ENCODE results near the gene RNF31.
"Not testable (repeated sequence)": the region's sequence is repeated elsewhere in the genome, so short reads cannot be mapped to it uniquely, and the experiment has no call there.

The RNF31 gene

DNA sequence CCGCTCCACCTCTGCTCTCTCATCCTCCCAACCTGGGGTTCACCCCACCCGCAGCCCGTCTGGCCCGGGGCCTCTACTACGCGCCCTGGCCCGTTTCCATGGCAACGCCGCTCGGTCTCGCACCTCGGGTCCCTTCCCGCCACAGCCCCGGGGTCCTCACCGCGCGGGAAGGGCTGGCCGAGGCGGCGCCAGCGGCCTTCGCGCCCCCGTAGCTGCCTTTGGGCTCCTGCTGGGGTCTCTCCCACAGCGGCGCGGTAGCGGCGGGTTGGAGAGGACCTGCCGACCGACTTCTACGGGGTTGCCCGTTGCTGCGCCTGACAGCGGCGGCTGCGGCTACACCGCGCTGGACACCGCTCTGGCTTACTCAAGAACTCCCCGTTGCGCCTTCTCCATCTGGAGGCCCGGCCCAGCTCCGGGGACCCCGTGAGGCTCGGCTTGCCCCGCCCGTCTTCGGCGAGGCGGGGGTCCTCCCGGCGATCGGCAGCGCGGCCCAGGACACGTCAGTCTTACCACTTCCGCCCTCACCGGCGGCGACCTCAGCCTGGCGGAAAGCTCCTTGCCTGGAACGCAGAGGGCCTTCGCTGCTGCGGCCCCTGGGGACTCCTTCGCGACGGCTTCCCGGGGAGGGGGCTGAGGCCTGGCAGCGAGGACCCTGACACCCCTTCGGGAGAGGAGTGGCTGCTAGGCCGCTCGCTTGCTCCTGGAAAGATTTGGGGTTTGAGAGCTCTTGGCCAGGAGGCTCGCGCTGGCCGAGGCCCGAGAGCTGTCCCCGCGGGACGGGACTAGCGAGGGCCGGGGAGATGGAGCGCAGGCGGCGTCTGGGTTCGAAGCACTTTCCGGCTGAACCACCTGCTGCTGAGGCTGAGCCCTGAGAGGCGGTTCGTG is 48.1 kb downstream of the RNF31 start, which contains the start of gene TM9SF1:
TM9SF1 (minus strand) TSS at position 256 of the 885 bp plus-strand sequence. CDS start 422 bp downstream, outside the sequence.
- no peak for TF ChIP-seq CTCF (IDR thresholded peaks at IDR 0.05; ENCODE audit: low read depth, low read length, missing control alignments)
- H3K4me3 ChIP-seq (ENCODE audit: low read depth, low read length) = peak within 1 kb of the TSS; percentile 94
- DNase-seq (ENCODE audit: low read depth) = peak; percentile 72

GRCh38 chr14:24196071-24197055 is 49.1 kb downstream of the RNF31 start:
- DNase-seq (ENCODE audit: low read depth) = no peak

GRCh38 chr14:24197056-24197450 is 49.8 kb downstream of the RNF31 start:
- TF ChIP-seq CTCF (IDR thresholded peaks at IDR 0.05; ENCODE audit: low read depth, low read length, missing control alignments) = no peak
- peak overlapping the region; percentile 94 for H3K4me3 ChIP-seq (ENCODE audit: low read depth, low read length)
- no peak for DNase-seq (ENCODE audit: low read depth)

More at GRCh38 chr14:24196071-24197055, 49.1 kb downstream of the RNF31 start:
- no peak for TF ChIP-seq CTCF (IDR thresholded peaks at IDR 0.05; ENCODE audit: low read depth, low read length, missing control alignments)
- H3K4me3 ChIP-seq (ENCODE audit: low read depth, low read length) = peak overlapping the region; percentile 94

DNA sequence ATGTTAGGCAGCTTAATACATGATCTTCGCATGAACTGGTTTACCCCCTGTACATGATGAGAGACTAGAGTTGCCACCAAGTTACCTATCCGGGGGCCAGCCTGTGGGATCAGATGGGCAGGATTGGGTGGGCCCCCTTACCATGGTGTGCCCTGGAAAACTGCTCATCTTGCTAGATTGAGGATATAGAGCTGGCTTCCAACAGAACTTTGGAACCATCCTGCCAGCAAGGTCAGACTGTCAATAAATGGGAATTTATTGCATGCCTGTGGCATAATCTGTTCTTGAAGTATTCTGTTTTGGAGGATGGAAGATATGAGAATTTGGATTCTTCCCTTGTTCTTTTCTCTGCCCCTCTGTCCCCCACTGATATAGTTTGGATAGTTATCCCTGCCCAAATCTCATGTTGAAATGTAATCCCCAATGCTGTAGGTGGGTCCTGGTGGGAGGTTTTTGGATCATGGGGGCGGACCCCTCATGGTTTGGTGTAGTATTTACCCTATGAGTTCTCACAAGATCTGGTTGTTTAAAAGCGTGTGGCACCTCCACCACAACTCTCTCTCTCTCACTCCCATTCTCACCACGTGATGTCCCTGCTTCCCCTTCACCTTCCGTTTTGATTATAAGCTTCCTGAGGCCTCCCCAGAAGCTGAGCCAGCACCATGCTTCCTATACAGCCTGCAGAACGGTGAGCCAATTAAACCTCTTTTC is 51.7 kb downstream of the RNF31 start:
- H3K4me3 ChIP-seq (ENCODE audit: low read depth, low read length) = no peak overlapping the region
- no peak for TF ChIP-seq CTCF (IDR thresholded peaks at IDR 0.05; ENCODE audit: low read depth, low read length, missing control alignments)
- no peak for DNase-seq (ENCODE audit: low read depth)

DNA sequence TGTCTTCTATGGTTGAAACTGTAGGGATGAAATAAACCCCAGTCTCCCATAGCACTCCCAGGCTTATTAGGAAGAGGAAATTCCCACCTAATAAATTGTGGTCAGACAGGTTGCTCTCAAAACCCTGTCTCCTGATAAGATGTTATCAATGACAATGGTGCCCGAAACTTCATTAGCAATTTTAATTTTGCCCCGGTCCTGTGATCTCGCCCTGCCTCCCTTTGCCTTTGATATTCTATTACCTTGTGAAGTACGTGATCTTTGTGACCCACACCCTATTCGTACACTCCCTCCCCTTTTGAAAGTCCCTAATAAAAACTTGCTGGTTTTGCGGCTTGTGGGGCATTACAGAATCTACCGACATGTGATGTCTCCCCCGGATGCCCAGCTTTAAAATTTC is 55.2 kb downstream of the RNF31 start:
- DNase-seq (ENCODE audit: low read depth); H3K4me3 ChIP-seq (ENCODE audit: low read depth, low read length): not testable (repeated sequence)

GRCh38 chr14:24203249-24203886 is 56.1 kb downstream of the RNF31 start:
- not testable (repeated sequence) for DNase-seq (ENCODE audit: low read depth); H3K4me3 ChIP-seq (ENCODE audit: low read depth, low read length)
